Neural crest cell (in vitro differentiated cells): ENCODE results near the gene KCNV2. TPM values are rescaled to one million over a fixed set of nuclear protein-coding genes. Genes with fewer than 3 reads are reported as not detected.
"Not testable (repeated sequence)": the region's sequence is repeated elsewhere in the genome, so short reads cannot be mapped to it uniquely, and the experiment has no call there.

Experiments used
- DNase-seq: peaks from one replicate; pipeline ENCODE4 v3.0.0; 2021; ENCODE audit warnings: low read depth, mixed read lengths, low spot score
- H3K27ac Mint-ChIP-seq: one replicate; pipeline ENCODE4 v1.8.0; 2021; ENCODE audit warnings: mild to moderate bottlenecking, mixed read lengths; ENCODE audit not compliant: unreplicated experiment
- H3K27me3 Mint-ChIP-seq: 2 replicates; pipeline ENCODE4 v1.8.0; 2021; ENCODE audit warnings: low read depth, mild to moderate bottlenecking, mixed read lengths
- H3K36me3 Mint-ChIP-seq: 2 replicates; pipeline ENCODE4 v1.8.0; 2021; ENCODE audit warnings: low read depth, mild to moderate bottlenecking, mixed read lengths
- H3K4me1 Mint-ChIP-seq: 2 replicates; pipeline ENCODE4 v1.8.0; 2021; ENCODE audit warnings: mixed read lengths
- H3K4me3 Mint-ChIP-seq: one replicate; pipeline ENCODE4 v1.8.0; 2021; ENCODE audit warnings: mild to moderate bottlenecking, mixed read lengths
- H3K9me3 Mint-ChIP-seq: 2 replicates; pipeline ENCODE4 v1.8.0; 2021; ENCODE audit warnings: mixed read lengths
- CTCF ChIP-seq: fragments of 200-600 bp; sonication (generic); conservative IDR thresholded peaks from 2 replicates; pipeline ENCODE4 v1.5.0; 2021; ENCODE audit warnings: antibody characterized with exemption, mild to moderate bottlenecking
- total RNA-seq: library from RNA; stranded (reverse); gene quantifications from 2 replicates; pipeline ENCODE4 v1.2.1, GENCODE V29; 2021

Gene KCNV2
- total RNA-seq, 1 donor from 2014 or later = not detected

GRCh38 chr9:2700909-2701550 lies 16.3 kb upstream of the KCNV2 start:
- no peak for DNase-seq
- Mint-ChIP-seq H3K36me3 (peaks cover 4% of the 10 kb centered on the region), H3K4me3 (no peak overlapping the region), H3K27ac (no peak overlapping the region), H3K4me1 (peaks cover 13% of the 10 kb centered on the region), H3K27me3 (no peaks in the 10 kb centered on the region), H3K9me3 (no peaks in the 10 kb centered on the region)
- TF ChIP-seq CTCF = no peak

GRCh38 chr9:2704504-2704903 lies 12.8 kb upstream of the KCNV2 start:
- TF ChIP-seq CTCF = no peak
- H3K36me3 Mint-ChIP-seq = peaks cover 6% of the 10 kb centered on the region
- DNase-seq = no peak
- no peak overlapping the region for H3K27ac Mint-ChIP-seq
- no peaks in the 10 kb centered on the region for H3K27me3 Mint-ChIP-seq
- H3K9me3 Mint-ChIP-seq = no peaks in the 10 kb centered on the region
- peaks cover 13% of the 10 kb centered on the region for H3K4me1 Mint-ChIP-seq
- H3K4me3 Mint-ChIP-seq = no peak overlapping the region

GRCh38 chr9:2707256-2707655 lies 10.1 kb upstream of the KCNV2 start:
- not testable (repeated sequence) for H3K9me3 Mint-ChIP-seq, H3K4me3 Mint-ChIP-seq, H3K27ac Mint-ChIP-seq, H3K36me3 Mint-ChIP-seq, H3K4me1 Mint-ChIP-seq, DNase-seq, H3K27me3 Mint-ChIP-seq

- no peak for TF ChIP-seq CTCF
- H3K4me1 Mint-ChIP-seq = no peaks in the 10 kb centered on the region
- H3K4me3 Mint-ChIP-seq = no peak overlapping the region
- no peak for DNase-seq
- H3K9me3 Mint-ChIP-seq = peaks cover 5% of the 10 kb centered on the region
- H3K27me3 Mint-ChIP-seq = no peaks in the 10 kb centered on the region
- H3K36me3 Mint-ChIP-seq = peaks cover 9% of the 10 kb centered on the region
- peak overlapping the region; percentile 35 for H3K27ac Mint-ChIP-seq
Measured at GRCh38 chr9:2709645-2710101, 7.6 kb upstream of the KCNV2 start.

GRCh38 chr9:2711716-2712115 lies 5.6 kb upstream of the KCNV2 start:
- no peak for DNase-seq
- Mint-ChIP-seq H3K4me3 (no peak overlapping the region), H3K4me1 (no peaks in the 10 kb centered on the region), H3K27me3 (no peaks in the 10 kb centered on the region), H3K36me3 (peaks cover 5% of the 10 kb centered on the region), H3K9me3 (peaks cover 5% of the 10 kb centered on the region), H3K27ac (no peak overlapping the region)
- TF ChIP-seq CTCF = no peak

- H3K27me3 Mint-ChIP-seq = no peaks in the 10 kb centered on the region
- TF ChIP-seq CTCF = no peak
- no peak overlapping the region for H3K4me3 Mint-ChIP-seq
- DNase-seq = no peak
- H3K4me1 Mint-ChIP-seq = peaks cover 6% of the 10 kb centered on the region
- peaks cover 25% of the 10 kb centered on the region for H3K36me3 Mint-ChIP-seq
- H3K9me3 Mint-ChIP-seq = peaks cover 7% of the 10 kb centered on the region
- H3K27ac Mint-ChIP-seq = no peak overlapping the region
Measured at GRCh38 chr9:2718001-2718697, 839 bp downstream of the KCNV2 start.
